ENCODE results near the gene BAD.

DNA sequence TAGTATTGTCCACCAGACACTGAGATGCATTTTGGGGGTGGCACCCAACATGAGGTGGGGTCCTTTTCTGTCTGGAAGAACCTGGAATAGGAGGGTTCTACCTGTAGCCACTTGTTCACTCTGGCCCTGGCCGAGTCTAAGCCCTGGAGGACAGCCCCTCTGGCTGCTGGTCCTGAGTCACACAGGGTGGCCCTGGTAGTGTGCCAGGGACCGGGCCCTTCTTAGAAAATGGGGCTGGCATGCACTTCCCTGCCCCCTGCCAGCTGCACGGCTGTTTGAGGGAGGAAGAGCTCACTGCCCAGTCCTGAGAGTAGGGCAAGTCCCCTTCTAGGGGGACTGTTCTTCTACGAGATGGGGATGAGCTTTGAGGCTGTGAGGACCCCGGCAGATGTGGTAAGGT is 31.0 kb downstream of the BAD start:
- no peak for TF ChIP-seq POLR2A (IDR thresholded peaks at IDR 0.05)
- TF ChIP-seq, protein P1, sequence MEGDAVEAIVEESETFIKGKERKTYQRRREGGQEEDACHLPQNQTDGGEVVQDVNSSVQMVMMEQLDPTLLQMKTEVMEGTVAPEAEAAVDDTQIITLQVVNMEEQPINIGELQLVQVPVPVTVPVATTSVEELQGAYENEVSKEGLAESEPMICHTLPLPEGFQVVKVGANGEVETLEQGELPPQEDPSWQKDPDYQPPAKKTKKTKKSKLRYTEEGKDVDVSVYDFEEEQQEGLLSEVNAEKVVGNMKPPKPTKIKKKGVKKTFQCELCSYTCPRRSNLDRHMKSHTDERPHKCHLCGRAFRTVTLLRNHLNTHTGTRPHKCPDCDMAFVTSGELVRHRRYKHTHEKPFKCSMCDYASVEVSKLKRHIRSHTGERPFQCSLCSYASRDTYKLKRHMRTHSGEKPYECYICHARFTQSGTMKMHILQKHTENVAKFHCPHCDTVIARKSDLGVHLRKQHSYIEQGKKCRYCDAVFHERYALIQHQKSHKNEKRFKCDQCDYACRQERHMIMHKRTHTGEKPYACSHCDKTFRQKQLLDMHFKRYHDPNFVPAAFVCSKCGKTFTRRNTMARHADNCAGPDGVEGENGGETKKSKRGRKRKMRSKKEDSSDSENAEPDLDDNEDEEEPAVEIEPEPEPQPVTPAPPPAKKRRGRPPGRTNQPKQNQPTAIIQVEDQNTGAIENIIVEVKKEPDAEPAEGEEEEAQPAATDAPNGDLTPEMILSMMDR (IDR thresholded peaks at IDR 0.05): no peak

Measured in body of pancreas (tissue), 4 donors.